ENCODE measurements around the gene TAS2R42. TPM values are rescaled to one million over a fixed set of nuclear protein-coding genes. Genes with fewer than 3 reads are reported as not detected.

The TAS2R42 gene
- polyA plus RNA-seq, 1 donor: not detected

GRCh38 chr12:11147420-11147819, 39.3 kb downstream of the TAS2R42 start:
- DNase-seq: no peak

GRCh38 chr12:11144297-11144696, 42.4 kb downstream of the TAS2R42 start:
- DNase-seq: no peak

GRCh38 chr12:11143352-11143751, 43.4 kb downstream of the TAS2R42 start:
- DNase-seq: no peak

- no peak for DNase-seq
Measured at GRCh38 chr12:11136075-11136474, 50.7 kb downstream of the TAS2R42 start.

Other genes with a start within 250 kb of the TAS2R42 start
- 5.3 TPM for gene TAS2R14, start 247.7 kb downstream of the TAS2R42 start, polyA plus RNA-seq (ENCODE audit: insufficient read length)
- 0.18 TPM for gene TAS2R50, start 200.0 kb downstream of the TAS2R42 start, polyA plus RNA-seq (ENCODE audit: insufficient read length)
- 3.2 TPM for gene TAS2R20, start 188.6 kb downstream of the TAS2R42 start, polyA plus RNA-seq (ENCODE audit: insufficient read length)
- 1.9 TPM for gene TAS2R19, start 164.3 kb downstream of the TAS2R42 start, polyA plus RNA-seq (ENCODE audit: insufficient read length)
- 2.2 TPM for gene TAS2R31, start 155.5 kb downstream of the TAS2R42 start, polyA plus RNA-seq (ENCODE audit: insufficient read length)
- gene TAS2R46, start 124.6 kb downstream of the TAS2R42 start, polyA plus RNA-seq (ENCODE audit: insufficient read length): not detected
- gene TAS2R43, start 94.6 kb downstream of the TAS2R42 start, polyA plus RNA-seq (ENCODE audit: insufficient read length): 0.63 TPM
- 0.52 TPM for gene TAS2R30, start 52.3 kb downstream of the TAS2R42 start, polyA plus RNA-seq (ENCODE audit: insufficient read length)
- gene SMIM10L1, start 15.7 kb downstream of the TAS2R42 start, polyA plus RNA-seq (ENCODE audit: insufficient read length): 17.1 TPM
- not detected for gene PRB3, start 82.8 kb upstream of the TAS2R42 start, polyA plus RNA-seq (ENCODE audit: insufficient read length)
- gene PRB4, start 123.5 kb upstream of the TAS2R42 start, polyA plus RNA-seq (ENCODE audit: insufficient read length): not detected
- 1.5 TPM for gene PRB2, start 208.6 kb upstream of the TAS2R42 start, polyA plus RNA-seq (ENCODE audit: insufficient read length)